ENCODE results near the gene TTC5.

TTC5 gene

DNA sequence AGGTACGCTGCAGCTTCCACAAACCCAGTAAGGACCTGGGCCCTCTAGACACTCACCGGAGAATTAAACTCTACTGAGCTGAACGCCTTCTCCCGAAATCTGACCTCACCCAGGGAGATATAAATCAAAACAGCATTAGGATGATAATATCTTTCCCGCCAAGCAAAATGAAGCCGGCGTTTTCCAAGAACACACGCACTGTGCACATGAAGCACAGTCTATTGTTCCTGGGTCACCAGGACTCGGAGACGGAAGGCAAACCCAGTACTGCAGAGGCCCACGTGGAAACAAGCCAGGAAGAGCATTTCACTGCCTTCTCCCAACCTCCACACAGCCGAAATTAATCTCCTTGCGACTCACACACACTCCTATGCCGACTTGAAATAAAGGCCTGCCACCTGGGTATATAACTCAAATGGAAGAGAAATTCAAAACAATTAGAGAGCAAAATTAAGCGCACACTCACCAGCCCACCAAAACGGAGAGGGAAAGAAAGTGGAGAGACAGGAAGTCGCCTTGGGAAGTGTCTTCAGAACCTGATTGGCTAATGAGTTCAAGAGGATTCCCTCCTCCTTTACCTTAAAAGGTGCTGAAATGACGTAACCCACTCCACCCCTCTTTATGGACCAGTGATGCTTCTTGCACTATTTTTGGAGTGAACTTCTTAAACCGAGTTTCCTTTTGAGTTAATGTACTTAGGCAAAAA lies 27.2 kb upstream of the TTC5 start, which contains the start of gene CCNB1IP1:
Gene CCNB1IP1, minus strand, starts transcription at position 492 of the 706 bp plus-strand sequence. CDS start 16,756 bp downstream, outside the sequence.
- peak; percentile 67 for DNase-seq (ENCODE audit: low read depth, low spot score)
- ChIA-PET POLR2A (interaction anchor here (2.4 kb wide), 1 partner anchor 10 kb away, joined by 17 read pairs; the partner anchor contains the start of gene PARP2), CTCF (interaction anchor here (1.2 to 10.6 kb wide), 7 partner anchors 11 to 358 kb away, joined by 3 to 161 read pairs (median 11); partner anchors contain the start of genes PARP2 and TTC5)
- H3K4me3 ChIP-seq (ENCODE audit: low read depth, low read length): peak within 1 kb of the TSS; percentile 76
- TF ChIP-seq, protein P1, sequence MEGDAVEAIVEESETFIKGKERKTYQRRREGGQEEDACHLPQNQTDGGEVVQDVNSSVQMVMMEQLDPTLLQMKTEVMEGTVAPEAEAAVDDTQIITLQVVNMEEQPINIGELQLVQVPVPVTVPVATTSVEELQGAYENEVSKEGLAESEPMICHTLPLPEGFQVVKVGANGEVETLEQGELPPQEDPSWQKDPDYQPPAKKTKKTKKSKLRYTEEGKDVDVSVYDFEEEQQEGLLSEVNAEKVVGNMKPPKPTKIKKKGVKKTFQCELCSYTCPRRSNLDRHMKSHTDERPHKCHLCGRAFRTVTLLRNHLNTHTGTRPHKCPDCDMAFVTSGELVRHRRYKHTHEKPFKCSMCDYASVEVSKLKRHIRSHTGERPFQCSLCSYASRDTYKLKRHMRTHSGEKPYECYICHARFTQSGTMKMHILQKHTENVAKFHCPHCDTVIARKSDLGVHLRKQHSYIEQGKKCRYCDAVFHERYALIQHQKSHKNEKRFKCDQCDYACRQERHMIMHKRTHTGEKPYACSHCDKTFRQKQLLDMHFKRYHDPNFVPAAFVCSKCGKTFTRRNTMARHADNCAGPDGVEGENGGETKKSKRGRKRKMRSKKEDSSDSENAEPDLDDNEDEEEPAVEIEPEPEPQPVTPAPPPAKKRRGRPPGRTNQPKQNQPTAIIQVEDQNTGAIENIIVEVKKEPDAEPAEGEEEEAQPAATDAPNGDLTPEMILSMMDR (IDR thresholded peaks at IDR 0.05; ENCODE audit: insufficient read depth, low read length, missing control alignments): no peak

DNA sequence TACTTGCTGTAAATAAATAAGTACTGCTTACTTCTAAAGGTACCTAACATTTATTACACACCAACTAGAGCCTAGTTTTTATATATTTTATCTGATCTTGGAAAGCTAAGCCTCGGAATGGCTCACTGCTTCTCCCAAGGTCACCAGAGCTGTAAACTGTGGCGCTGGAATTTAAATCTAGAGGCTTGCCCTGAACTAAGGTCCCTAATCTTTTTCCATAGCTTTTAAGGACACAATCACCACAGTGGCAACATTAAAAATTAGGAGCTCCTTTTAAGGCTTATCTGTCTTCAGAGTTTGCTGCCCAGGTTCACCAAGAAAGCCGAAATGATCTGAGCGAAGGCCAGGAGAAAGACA lies 26.7 kb upstream of the TTC5 start:
- CTCF ChIA-PET: interaction anchor here (1.5 to 10.6 kb wide), 6 partner anchors 11 to 276 kb away, joined by 5 to 161 read pairs (median 35); partner anchors contain the start of genes PARP2 and TTC5

DNA sequence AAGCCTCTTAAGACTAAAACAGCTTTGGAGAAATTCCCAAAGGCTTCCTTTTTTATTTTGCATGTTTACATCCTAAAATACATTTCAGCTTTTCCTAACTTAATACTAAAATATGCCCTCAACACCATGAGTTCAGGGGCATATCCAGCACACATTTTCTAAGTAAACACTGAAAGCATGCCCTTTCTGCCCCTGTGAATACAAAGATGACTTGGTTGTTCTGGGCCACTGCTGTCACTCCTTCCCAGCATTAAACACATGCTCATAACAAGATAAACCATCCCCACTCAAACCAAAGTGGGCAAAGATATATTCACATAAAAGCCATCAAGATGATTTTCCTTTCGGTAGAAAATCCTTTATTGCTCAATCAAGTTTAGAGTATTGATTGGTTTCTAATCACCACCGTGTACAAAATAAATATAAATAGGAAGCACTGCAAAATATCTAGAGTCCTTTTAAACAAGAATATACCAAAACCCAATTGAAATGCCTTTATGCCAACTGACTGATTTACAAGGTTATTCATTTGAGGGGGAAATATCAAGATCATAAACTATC lies 25.4 kb upstream of the TTC5 start:
- H3K4me3 ChIP-seq (ENCODE audit: low read depth, low read length): no peak overlapping the region
- POLR2A ChIA-PET: no interaction called here
- CTCF ChIA-PET: interaction anchor here (1.0 to 10.6 kb wide), 7 partner anchors 12 to 277 kb away, joined by 3 to 161 read pairs (median 11); partner anchors contain the start of genes PARP2 and TTC5
- DNase-seq (ENCODE audit: low read depth, low spot score): no peak
- TF ChIP-seq, protein P1 (IDR thresholded peaks at IDR 0.05; ENCODE audit: insufficient read depth, low read length, missing control alignments): no peak

More for the DNA sequence above, 26.7 kb upstream of the TTC5 start:
- TF ChIP-seq, protein P1 (IDR thresholded peaks at IDR 0.05; ENCODE audit: insufficient read depth, low read length, missing control alignments): no peak
- H3K4me3 ChIP-seq (ENCODE audit: low read depth, low read length): peak overlapping the region; percentile 76
- POLR2A ChIA-PET: interaction anchor here (2.4 kb wide), 1 partner anchor 11 kb away, joined by 17 read pairs; the partner anchor contains the start of gene PARP2
- DNase-seq (ENCODE audit: low read depth, low spot score): no peak

DNA sequence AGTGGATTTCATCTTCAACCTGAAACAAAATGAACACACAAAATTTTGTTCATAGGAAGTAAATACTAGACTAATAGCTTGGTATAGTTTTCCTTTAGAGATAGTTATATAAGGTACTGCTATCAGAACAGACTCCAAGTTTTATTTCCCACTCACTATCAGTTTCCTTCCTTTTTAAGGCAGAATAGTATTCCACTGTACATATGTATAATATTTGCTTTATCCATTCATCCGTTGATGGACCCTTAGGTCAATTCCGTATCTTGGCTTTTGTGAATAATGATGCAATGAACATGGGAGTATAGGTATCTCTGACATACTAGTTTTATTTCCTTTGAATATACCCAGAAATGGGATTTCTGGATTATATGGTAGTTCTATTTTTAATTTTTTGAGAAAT lies 23.6 kb upstream of the TTC5 start:
- H3K4me3 ChIP-seq (ENCODE audit: low read depth, low read length): no peak overlapping the region
- ChIA-PET POLR2A (no interaction called here), CTCF (interaction anchor here (0.7 to 10.6 kb wide), 14 partner anchors 9 to 1198 kb away, joined by 3 to 161 read pairs (median 15); partner anchors contain the start of genes ANG, PARP2, TEP1 and TTC5)
- no peak for DNase-seq (ENCODE audit: low read depth, low spot score)
- TF ChIP-seq, protein P1 (IDR thresholded peaks at IDR 0.05; ENCODE audit: insufficient read depth, low read length, missing control alignments): no peak

DNA sequence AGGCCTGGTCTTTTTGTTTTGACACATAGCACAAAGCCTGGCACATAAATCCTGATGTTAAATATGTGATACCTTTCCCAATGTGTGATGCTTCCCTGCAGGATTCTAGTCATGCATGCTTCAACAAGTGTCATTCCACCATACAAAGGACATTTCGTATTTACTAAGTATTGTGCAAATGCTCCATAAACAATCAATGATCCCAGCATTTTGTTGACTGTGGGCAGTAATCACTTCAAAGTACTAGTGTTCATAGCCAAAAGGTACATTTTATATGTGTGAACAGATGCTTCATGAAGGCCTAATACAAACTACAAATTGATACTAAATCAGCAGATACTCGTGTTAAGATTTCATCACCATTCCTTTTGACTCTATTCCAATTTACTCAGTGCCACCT lies 23.0 kb upstream of the TTC5 start:
- ChIA-PET CTCF (interaction anchor here (0.8 to 10.6 kb wide), 22 partner anchors 10 to 368 kb away, joined by 3 to 161 read pairs (median 6); partner anchors contain the start of genes ANG, PARP2, PIP4P1 and TEP1), POLR2A (interaction anchor here (1.1 kb wide), 1 partner anchor 14 kb away, joined by 7 read pairs; the partner anchor contains the start of gene PARP2)
- no peak for DNase-seq (ENCODE audit: low read depth, low spot score)
- no peak overlapping the region for H3K4me3 ChIP-seq (ENCODE audit: low read depth, low read length)
- TF ChIP-seq, protein P1 (IDR thresholded peaks at IDR 0.05; ENCODE audit: insufficient read depth, low read length, missing control alignments): no peak
